ENCODE results near the gene FLAD1.

- no peak for TF ChIP-seq CTCF (IDR thresholded peaks at IDR 0.05)
- TF ChIP-seq POLR2A (IDR thresholded peaks at IDR 0.05), result no peak
- no peak for TF ChIP-seq POLR2AphosphoS5 (IDR thresholded peaks at IDR 0.05)
These were observed 46.5 kb downstream of the FLAD1 start for GRCh38 chr1:155029513-155030242.
